Heart left ventricle (tissue), 16 donors: ENCODE measurements around the gene SMIM12. TPM values are rescaled to one million over a fixed set of nuclear protein-coding genes. Genes with fewer than 3 reads are reported as not detected.

Experiments
- ATAC-seq, 4 donors: fragments of 200-7000 bp; cut with Tn5 transposase; one replicate each; pipeline ENCODE4 v1.9.1; 2020 to 2022; ENCODE audit warnings: moderate library complexity in 4 of 4, mild to moderate bottlenecking in 3 of 4, moderate number of reproducible peaks in 1 of 4
- DNase-seq, 5 donors: peaks; one replicate each; pipeline ENCODE4 v3.0.0-alpha.2; 2020
- H3K27ac ChIP-seq, 12 donors: fragments of 200-600 bp; sonication (generic) in 4 of 12; one replicate each; pipeline versions ENCODE4 v1.5.0 to v1.8.0; 2016 to 2022; ENCODE audit warnings: mild to moderate bottlenecking in 2 of 12
- H3K27me3 ChIP-seq, 9 donors: fragments of 200-600 bp; sonication (generic) in 2 of 9; one replicate each; pipeline versions ENCODE4 v1.5.1 to v1.8.0; 2016 to 2022; ENCODE audit warnings: mild to moderate bottlenecking in 3 of 9
- H3K36me3 ChIP-seq, 9 donors: fragments of 200-600 bp; sonication (generic) in 2 of 9; one replicate each; pipeline versions ENCODE4 v1.5.0 to v1.8.0; 2018 to 2022; ENCODE audit warnings: mild to moderate bottlenecking in 2 of 9
- H3K4me1 ChIP-seq, 12 donors: fragments of 200-600 bp; sonication (generic) in 4 of 12; one replicate each; pipeline versions ENCODE4 v1.5.0 to v1.8.0; 2016 to 2022; ENCODE audit warnings: mild to moderate bottlenecking in 3 of 12
- H3K4me3 ChIP-seq, 12 donors: fragments of 200-600 bp; sonication (generic) in 4 of 12; one replicate each; pipeline versions ENCODE4 v1.5.0 to v1.8.0; 2017 to 2022; ENCODE audit warnings: mild to moderate bottlenecking in 9 of 12, moderate library complexity in 4 of 12
- H3K9me3 ChIP-seq, 12 donors: fragments of 200-600 bp; sonication (generic) in 4 of 12; one replicate each; pipeline versions ENCODE4 v1.5.0 to v1.8.0; 2016 to 2022; ENCODE audit warnings: mild to moderate bottlenecking in 1 of 12
- CTCF ChIP-seq, 12 donors: fragments of 200-600 bp; sonication (generic) in 4 of 12; IDR thresholded peaks; one replicate each; pipeline versions ENCODE4 v1.5.0 to v1.8.0; 2018 to 2022; ENCODE audit warnings: antibody characterized with exemption in 12 of 12, mild to moderate bottlenecking in 5 of 12
- POLR2A ChIP-seq, 2 donors: fragments of 450-650 bp; IDR thresholded peaks; one replicate each; pipeline ENCODE4 v1.6.1; 2017; ENCODE audit warnings: antibody characterized with exemption in 2 of 2, mild to moderate bottlenecking in 2 of 2, moderate library complexity in 2 of 2
- WGBS, 4 donors: extraction: QIAGEN DNeasy Blood & Tissue Kit in 2 of 4; methylation state at CpG; one replicate each; pipeline versions ENCODE4 v1.1.5 to v1.1.7; 2013 to 2018; 5-methylcytosine and 5-hydroxymethylcytosine counted together
- intact Hi-C, 10 donors: fragments of 100-400 bp; cut with DNase I; formaldehyde crosslinking; loops; one replicate each; pipeline versions ENCODE4 v1.11.1 to v1.14.2; 2022
- polyA plus RNA-seq, 2 donors: library from polyadenylated mRNA; stranded (reverse); fragments of 200-250 nt; gene quantifications; one replicate each; pipeline ENCODE4 v1.2.3, GENCODE V29; 2013
- total RNA-seq, 9 donors: library from RNA; depleted of rRNA in 2 of 9; stranded (reverse); fragments of >200 nt in 2 of 9; fragmentation: NEBNext Ultra II Directional in 3 of 9; extraction: Animal tissue kit (Norgen Biotek cat#: 25700) in 3 of 9; gene quantifications; one replicate each; pipeline versions ENCODE4 v1.1.0 to v1.2.4, GENCODE V29; 2016 to 2023
- donor health status: ischemic (EF 13 %, LVEDD 7.1; RV severe dilation, severe dysfunction).
- donor health status: healthy with polysubstance abuse.
- donor health status: DM: no; HTN: yes; CAD: no.
- donor health status: DM: no; HTN: no; CAD: no.
- donor health status: ischemic (EF 25% LVEDD 6.9; RV normal size, moderate dysfunction).
- donor health status: ischemic (EF 25% LVEDD 5.7; RV mildly dilated, moderate dysfunction).
- donor health status: healthy.
- donor health status: DM: yes; HTN: yes; CAD: no.
- donor health status: ischemic (EF 35%, LVEDD 5.7; RV mildly dilated, moderate dysfunction).
- donor health status: nonischemic (EF 11% LVEDD 7.7; RV severe dilation, severe dysfunction).
- donor health status: DM: yes; HTN: yes; CAD: no.
- donor health status: PGD.
- donor health status: ischemic (EF 29% LVEDD 5.4; RV normal size, mild dysfunction).
- donor health status: nonischemic (EF 23%, LVEDD 6.1; RV moderate dilation, normal function).

SMIM12 gene
- total and polyA plus RNA-seq, 11 donors = 16.1 to 98.5 (median 37.8) TPM

DNA sequence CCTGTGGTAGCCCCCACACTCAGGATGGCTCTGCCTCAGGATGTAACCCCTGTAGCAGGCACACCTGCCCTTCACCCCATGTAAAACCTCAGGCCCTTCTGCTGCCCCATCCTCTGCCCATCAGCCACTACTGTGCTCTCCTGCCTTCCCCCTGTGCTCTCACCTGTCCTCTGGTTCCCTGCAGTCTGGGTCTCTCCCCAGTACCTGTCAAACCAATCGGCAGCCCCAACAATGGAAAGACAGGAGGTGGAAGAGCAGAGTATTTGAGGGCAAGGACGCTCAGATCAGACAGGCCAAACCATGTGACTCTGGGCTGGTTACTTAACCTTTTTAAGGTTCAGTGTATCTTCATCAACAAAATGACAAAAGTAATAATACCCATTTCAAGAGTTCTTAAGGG lies 30.9 kb downstream of the SMIM12 start:
- H3K27me3 ChIP-seq = no peaks in the 10 kb centered on the region
- WGBS, 4 donors = 81 to 94% (median 85%) methylated on average over 2 of the region's 2 CpGs
- DNase-seq (no peak), ATAC-seq (no peak)
- H3K27ac ChIP-seq = peak overlapping the region in 1 of 12 donors; percentile 35
- peaks cover 0 to 60% (median 18%) of the 10 kb centered on the region in 12 donors for H3K4me1 ChIP-seq
- H3K36me3 ChIP-seq = peaks cover 0 to 4% (median 0%) of the 10 kb centered on the region in 9 donors
- intact Hi-C loops = no loop called here
- H3K9me3 ChIP-seq = peaks cover 0 to 5% (median 0%) of the 10 kb centered on the region in 12 donors
- TF ChIP-seq CTCF (IDR thresholded peaks at IDR 0.05) (no peak), POLR2A (IDR thresholded peaks at IDR 0.05) (no peak)
- H3K4me3 ChIP-seq = no peak overlapping the region

- peaks cover 0 to 10% (median 0%) of the 10 kb centered on the region in 12 donors for H3K9me3 ChIP-seq
- 88 to 92% (median 91%) methylated on average over 5 of the region's 5 CpGs for WGBS, 4 donors
- no peak for ATAC-seq
- H3K27me3 ChIP-seq = no peaks in the 10 kb centered on the region
- no peak overlapping the region for H3K27ac ChIP-seq
- peaks cover 0 to 4% (median 0%) of the 10 kb centered on the region in 9 donors for H3K36me3 ChIP-seq
- no peak for DNase-seq
- no peak for TF ChIP-seq CTCF (IDR thresholded peaks at IDR 0.05)
- peaks cover 0 to 57% (median 18%) of the 10 kb centered on the region in 12 donors for H3K4me1 ChIP-seq
- no peak overlapping the region for H3K4me3 ChIP-seq
- intact Hi-C loops = no loop called here
These were observed 32.1 kb downstream of the SMIM12 start for GRCh38 chr1:34827341-34827941.

GRCh38 chr1:34825455-34826091 lies 34.0 kb downstream of the SMIM12 start:
- H3K27ac ChIP-seq = peak overlapping the region in 9 of 12 donors; percentile 26 to 76 (median 64)
- peaks cover 0 to 16% (median 0%) of the 10 kb centered on the region in 12 donors for H3K9me3 ChIP-seq
- 54 to 63% (median 59%) methylated on average over 6 to 11 of the region's 11 CpGs for WGBS, 4 donors
- peak in 1 of 12 donors; percentile 7 for TF ChIP-seq CTCF (IDR thresholded peaks at IDR 0.05)
- no peak for TF ChIP-seq POLR2A (IDR thresholded peaks at IDR 0.05)
- intact Hi-C loops = no loop called here
- ATAC-seq (peak; percentile 83 to 88 (median 86)), DNase-seq (peak in 3 of 5 donors; percentile 31 to 42 (median 38))
- no peak overlapping the region for H3K4me3 ChIP-seq
- no peaks in the 10 kb centered on the region for H3K27me3 ChIP-seq
- H3K36me3 ChIP-seq = no peaks in the 10 kb centered on the region
- H3K4me1 ChIP-seq = peaks cover 0 to 50% (median 18%) of the 10 kb centered on the region in 12 donors

DNA sequence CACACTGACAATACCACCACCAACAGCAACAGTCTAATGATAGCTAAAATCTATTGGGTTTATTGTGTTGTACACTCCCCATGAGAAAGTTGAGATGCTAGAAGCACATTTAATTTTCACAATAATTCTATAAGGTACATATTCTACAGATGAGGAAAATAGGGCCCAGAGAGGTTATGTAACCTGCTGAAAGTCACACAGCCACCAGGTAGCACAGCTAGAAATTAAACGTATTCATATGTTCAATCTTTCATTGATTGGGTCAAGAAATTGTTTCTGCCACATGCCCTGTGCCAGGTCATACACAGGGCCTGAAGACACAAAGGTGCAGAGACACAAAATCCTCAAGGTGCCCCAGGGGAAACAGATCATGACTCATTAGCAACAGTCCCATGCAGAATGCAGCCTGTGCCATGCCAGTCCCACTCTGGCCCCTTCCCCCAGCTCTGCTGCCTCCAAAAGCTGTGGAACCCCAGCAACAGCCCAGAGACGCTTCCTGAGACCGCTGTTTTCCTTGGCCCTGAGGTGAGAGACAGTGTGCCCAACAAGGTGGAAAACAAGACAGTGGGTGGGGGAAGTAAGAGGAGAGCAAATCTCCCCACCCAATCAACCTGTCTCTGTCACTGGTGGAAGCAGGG lies 34.6 kb downstream of the SMIM12 start:
- 91 to 98% (median 95%) methylated on average over 1 to 3 of the region's 3 CpGs for WGBS, 4 donors
- intact Hi-C loops = no loop called here
- peaks cover 0 to 22% (median 0%) of the 10 kb centered on the region in 12 donors for H3K9me3 ChIP-seq
- no peaks in the 10 kb centered on the region for H3K36me3 ChIP-seq
- ATAC-seq (peak in 1 of 4 donors; percentile 15), DNase-seq (no peak)
- no peak for TF ChIP-seq POLR2A (IDR thresholded peaks at IDR 0.05)
- H3K4me1 ChIP-seq = peaks cover 0 to 49% (median 18%) of the 10 kb centered on the region in 12 donors
- no peak overlapping the region for H3K4me3 ChIP-seq
- H3K27ac ChIP-seq = peak overlapping the region in 9 of 12 donors; percentile 26 to 76 (median 64)
- no peaks in the 10 kb centered on the region for H3K27me3 ChIP-seq
